Measurements from ENCODE around the gene PIP4K2A.
"Not testable (repeated sequence)": the region's sequence is repeated elsewhere in the genome, so short reads cannot be mapped to it uniquely, and the experiment has no call there.

PIP4K2A gene

DNA sequence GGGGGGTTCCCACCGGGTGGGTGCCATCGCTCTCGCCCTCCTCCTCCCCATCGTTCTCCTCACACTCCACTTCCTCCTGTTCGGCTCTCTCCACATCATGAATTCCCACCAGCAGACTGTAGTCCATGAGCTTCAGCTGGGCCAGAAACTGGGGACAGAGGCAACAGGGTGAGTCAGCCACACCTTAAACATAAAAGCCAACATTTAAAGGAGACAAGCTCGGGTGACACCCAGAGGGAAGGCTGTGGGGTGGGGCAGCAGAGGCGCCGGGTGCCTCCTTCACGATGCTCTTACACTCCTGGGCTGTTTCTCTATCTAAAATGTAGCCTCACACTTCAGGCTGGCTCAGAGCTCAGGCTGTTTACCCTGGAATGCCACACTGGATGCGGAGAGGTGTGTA is 172.5 kb downstream of the PIP4K2A start:
- no peaks in the 10 kb centered on the region for H3K27me3 ChIP-seq (replicated peaks; ENCODE audit: control insufficient read depth, insufficient read depth, low read length)
- no peaks in the 10 kb centered on the region for H3K9me3 ChIP-seq (ENCODE audit: control insufficient read depth, low read length)
- peaks cover 71% of the 10 kb centered on the region for H3K36me3 ChIP-seq (ENCODE audit: control insufficient read depth, insufficient read depth, low read length, severe bottlenecking)
- H3K4me1 ChIP-seq (ENCODE audit: control insufficient read depth, insufficient read depth, low read length) = no peaks in the 10 kb centered on the region
- no peak overlapping the region for H3K9ac ChIP-seq (ENCODE audit: low read length)
- no peak for DNase-seq (ENCODE audit: low read depth)
- H3K4me3 ChIP-seq (ENCODE audit: low read length) = no peak overlapping the region

DNA sequence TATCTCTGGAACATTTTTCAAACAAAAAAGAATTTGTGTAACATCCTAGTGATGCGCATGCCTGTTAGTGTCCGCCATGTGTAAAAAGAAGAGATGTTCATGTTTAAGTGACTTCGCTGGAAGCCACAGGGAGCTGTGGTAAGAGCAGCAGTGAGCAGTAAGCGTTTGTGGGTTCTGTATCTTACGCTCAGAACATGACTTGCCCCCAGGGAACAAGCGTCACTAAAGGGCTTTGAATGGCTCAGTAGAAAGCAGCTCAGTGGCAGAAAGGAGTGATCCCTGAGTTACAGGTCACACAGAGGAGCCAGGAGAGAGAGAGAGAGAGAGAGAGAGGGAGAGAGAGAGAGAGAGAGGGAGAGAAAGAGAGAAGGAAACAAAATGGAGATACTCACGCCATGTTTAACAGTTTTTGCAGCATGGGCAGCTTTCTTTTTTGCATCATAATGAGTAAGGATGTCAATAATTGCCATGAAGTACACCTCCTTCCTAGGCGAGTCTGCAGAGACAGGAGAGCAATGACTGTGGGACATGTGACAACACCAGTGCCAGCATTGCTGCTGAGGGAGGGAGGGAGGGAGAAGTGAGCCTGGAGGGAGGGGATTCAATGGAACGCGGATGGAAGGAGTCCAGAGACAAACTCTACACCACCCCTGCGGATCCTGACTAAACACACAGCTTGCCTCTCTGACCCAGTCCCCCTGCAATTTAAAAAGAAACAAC is 174.6 kb downstream of the PIP4K2A start:
- Histone ChIP-seq H3K4me1 (ENCODE audit: control insufficient read depth, insufficient read depth, low read length) (no peaks in the 10 kb centered on the region), H3K9ac (ENCODE audit: low read length) (no peak overlapping the region), H3K27me3 (replicated peaks; ENCODE audit: control insufficient read depth, insufficient read depth, low read length) (no peaks in the 10 kb centered on the region), H3K36me3 (ENCODE audit: control insufficient read depth, insufficient read depth, low read length, severe bottlenecking) (peaks cover 75% of the 10 kb centered on the region), H3K4me3 (ENCODE audit: low read length) (no peak overlapping the region), H3K9me3 (ENCODE audit: control insufficient read depth, low read length) (no peaks in the 10 kb centered on the region)
- DNase-seq (ENCODE audit: low read depth) = no peak

DNA sequence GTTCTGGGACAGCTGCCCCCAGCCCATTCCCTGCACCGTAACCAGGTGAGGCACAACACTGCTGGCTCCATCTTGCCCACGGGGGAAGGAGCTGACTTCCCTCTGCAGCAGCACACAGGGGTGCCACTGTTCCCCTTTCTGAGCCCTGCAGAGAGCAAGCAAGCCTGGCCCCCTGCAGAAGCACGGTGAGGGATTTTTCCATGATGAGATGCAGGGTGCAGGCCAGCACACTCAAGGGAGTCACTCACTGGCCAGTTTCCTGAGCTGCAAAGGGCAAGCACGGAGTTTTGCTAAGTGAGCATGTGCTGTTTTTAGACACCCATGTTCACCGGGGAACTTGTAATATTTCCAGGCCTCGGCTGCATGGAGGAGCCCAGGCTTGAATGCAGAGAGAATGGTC is 176.6 kb downstream of the PIP4K2A start:
- Histone ChIP-seq H3K9ac (ENCODE audit: low read length) (no peak overlapping the region), H3K4me1 (ENCODE audit: control insufficient read depth, insufficient read depth, low read length) (no peaks in the 10 kb centered on the region), H3K27me3 (replicated peaks; ENCODE audit: control insufficient read depth, insufficient read depth, low read length) (no peaks in the 10 kb centered on the region), H3K4me3 (ENCODE audit: low read length) (no peak overlapping the region), H3K36me3 (ENCODE audit: control insufficient read depth, insufficient read depth, low read length, severe bottlenecking) (peaks cover 64% of the 10 kb centered on the region), H3K9me3 (ENCODE audit: control insufficient read depth, low read length) (no peaks in the 10 kb centered on the region)
- no peak for DNase-seq (ENCODE audit: low read depth)

DNA sequence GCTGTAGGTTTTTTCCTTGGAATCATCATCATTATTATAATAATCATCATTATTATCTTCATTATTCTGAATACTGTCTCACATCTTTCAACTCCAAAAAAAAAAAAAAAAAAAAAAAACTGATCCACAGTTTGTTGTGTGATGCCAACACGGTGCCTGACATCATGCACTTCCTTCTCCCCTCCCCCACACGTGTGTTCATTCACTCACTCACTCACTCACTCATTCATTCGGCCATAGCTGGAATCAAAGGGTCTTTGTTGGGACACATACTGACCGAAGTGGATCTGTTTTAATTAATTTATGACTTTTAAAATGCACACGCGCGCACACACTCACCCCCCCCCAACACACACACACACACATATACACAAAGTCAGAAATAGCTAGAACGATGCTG is 177.8 kb downstream of the PIP4K2A start:
- Histone ChIP-seq H3K4me1 (ENCODE audit: control insufficient read depth, insufficient read depth, low read length) (no peaks in the 10 kb centered on the region), H3K9ac (ENCODE audit: low read length) (no peak overlapping the region), H3K9me3 (ENCODE audit: control insufficient read depth, low read length) (no peaks in the 10 kb centered on the region), H3K27me3 (replicated peaks; ENCODE audit: control insufficient read depth, insufficient read depth, low read length) (no peaks in the 10 kb centered on the region), H3K36me3 (ENCODE audit: control insufficient read depth, insufficient read depth, low read length, severe bottlenecking) (peaks cover 52% of the 10 kb centered on the region), H3K4me3 (ENCODE audit: low read length) (no peak overlapping the region)
- no peak for DNase-seq (ENCODE audit: low read depth)

DNA sequence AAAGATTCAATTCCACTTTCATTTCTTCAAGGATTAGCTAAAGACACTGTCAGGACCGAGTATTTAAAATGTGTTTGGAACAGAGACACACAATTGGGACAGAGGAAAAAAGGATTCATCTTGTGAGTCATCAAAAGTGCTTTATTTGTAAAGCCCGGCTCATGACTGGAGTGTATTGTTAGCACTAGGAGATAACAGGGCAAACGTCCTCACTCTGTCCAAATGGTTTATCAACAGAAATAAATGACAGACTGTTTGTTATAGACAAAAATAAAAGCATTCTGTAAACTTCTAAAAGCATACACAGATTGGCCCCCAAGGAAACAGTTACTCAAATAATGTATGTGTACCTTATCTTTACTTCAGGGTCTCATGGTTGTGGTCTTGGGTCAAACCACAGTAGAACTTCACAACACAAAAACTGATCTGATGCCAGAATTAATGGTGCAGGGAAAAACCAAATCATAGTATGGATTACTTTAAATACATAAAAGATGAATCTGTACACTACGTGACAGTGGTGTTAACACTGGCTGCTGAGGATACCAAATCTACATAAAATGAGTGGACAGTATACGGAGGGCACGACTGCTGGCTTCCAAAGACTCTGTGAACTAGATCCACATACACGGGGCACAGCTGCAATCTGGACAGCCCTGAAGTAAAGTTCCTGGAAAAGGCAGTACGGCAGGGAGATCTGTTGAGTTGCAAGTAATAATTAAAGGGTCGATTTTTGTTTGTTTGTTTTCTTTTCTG is 179.4 kb downstream of the PIP4K2A start:
- no peak for DNase-seq (ENCODE audit: low read depth)
- H3K4me3 ChIP-seq (ENCODE audit: low read length) = no peak overlapping the region
- no peak overlapping the region for H3K9ac ChIP-seq (ENCODE audit: low read length)
- H3K36me3 ChIP-seq (ENCODE audit: control insufficient read depth, insufficient read depth, low read length, severe bottlenecking) = peaks cover 40% of the 10 kb centered on the region
- H3K9me3 ChIP-seq (ENCODE audit: control insufficient read depth, low read length) = peaks cover 11% of the 10 kb centered on the region
- no peaks in the 10 kb centered on the region for H3K4me1 ChIP-seq (ENCODE audit: control insufficient read depth, insufficient read depth, low read length)
- no peaks in the 10 kb centered on the region for H3K27me3 ChIP-seq (replicated peaks; ENCODE audit: control insufficient read depth, insufficient read depth, low read length)

DNA sequence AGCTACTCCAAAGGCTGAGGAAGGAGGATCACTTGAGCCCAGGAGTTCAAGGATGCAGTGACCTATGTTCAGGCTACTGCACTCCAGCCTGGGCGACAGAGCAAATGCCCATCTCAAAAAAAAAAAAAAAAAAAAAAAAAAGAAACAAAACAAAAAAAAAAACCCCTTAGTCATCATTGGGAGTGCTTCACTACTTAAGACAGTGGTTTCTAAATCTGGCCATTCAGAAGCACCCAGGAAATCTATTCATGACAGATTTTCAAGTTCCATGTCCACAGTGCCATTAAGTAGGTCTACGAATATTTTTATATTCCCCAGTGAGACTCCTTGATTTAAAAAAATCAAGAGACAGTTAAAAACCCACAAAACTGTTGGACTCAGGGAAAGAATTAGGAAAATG is 182.9 kb downstream of the PIP4K2A start:
- Histone ChIP-seq H3K27me3 (replicated peaks; ENCODE audit: control insufficient read depth, insufficient read depth, low read length) (no peaks in the 10 kb centered on the region), H3K36me3 (ENCODE audit: control insufficient read depth, insufficient read depth, low read length, severe bottlenecking) (peaks cover 7% of the 10 kb centered on the region), H3K9ac (ENCODE audit: low read length) (no peak overlapping the region), H3K4me3 (ENCODE audit: low read length) (no peak overlapping the region), H3K9me3 (ENCODE audit: control insufficient read depth, low read length) (peaks cover 32% of the 10 kb centered on the region), H3K4me1 (ENCODE audit: control insufficient read depth, insufficient read depth, low read length) (no peaks in the 10 kb centered on the region)
- DNase-seq (ENCODE audit: low read depth) = no peak

DNA sequence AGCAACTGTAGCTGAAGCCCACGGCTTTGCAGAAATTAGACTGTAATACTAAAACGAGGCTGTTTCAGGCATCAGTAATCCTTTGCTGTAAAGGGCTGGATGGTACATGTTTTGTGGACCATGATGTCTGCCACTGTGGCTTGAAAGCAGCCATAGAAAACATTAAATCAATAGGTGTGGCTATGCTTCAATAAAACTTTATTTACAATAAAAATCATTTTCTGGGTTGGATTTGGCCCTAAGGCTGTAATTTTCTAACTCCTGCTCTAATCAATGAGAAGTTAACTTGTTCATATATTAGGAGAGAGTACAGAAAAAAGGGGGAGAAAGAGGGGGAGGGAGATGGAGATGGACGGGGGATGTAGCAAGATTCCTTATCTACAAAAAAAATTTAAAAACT is 183.4 kb downstream of the PIP4K2A start:
- Histone ChIP-seq H3K9ac (ENCODE audit: low read length) (no peak overlapping the region), H3K4me3 (ENCODE audit: low read length) (no peak overlapping the region), H3K9me3 (ENCODE audit: control insufficient read depth, low read length) (peaks cover 36% of the 10 kb centered on the region), H3K27me3 (replicated peaks; ENCODE audit: control insufficient read depth, insufficient read depth, low read length) (no peaks in the 10 kb centered on the region), H3K4me1 (ENCODE audit: control insufficient read depth, insufficient read depth, low read length) (no peaks in the 10 kb centered on the region), H3K36me3 (ENCODE audit: control insufficient read depth, insufficient read depth, low read length, severe bottlenecking) (peaks cover 3% of the 10 kb centered on the region)
- DNase-seq (ENCODE audit: low read depth) = no peak

DNA sequence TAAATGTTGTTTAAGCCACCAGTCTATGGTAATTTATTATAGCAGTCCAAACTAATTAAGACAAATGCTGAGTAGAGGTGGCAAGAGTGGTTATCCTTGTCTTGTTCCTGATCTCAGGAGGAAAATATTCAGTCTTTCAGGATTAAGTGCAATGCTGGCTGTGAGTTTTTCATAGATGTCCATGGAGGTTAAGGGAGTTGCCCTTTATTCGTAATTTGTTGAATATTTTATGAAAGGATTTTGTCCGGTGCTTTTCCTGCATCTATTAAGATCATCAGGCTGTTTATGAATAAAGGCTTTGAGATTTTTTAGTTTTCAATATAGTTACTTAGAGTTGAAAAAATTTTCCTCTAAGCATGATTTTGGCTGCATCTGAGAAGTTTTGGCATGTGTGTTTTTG is 186.9 kb downstream of the PIP4K2A start:
- Histone ChIP-seq H3K27me3 (replicated peaks; ENCODE audit: control insufficient read depth, insufficient read depth, low read length) (no peaks in the 10 kb centered on the region), H3K4me1 (ENCODE audit: control insufficient read depth, insufficient read depth, low read length) (no peaks in the 10 kb centered on the region), H3K4me3 (ENCODE audit: low read length) (no peak overlapping the region), H3K9me3 (ENCODE audit: control insufficient read depth, low read length) (peaks cover 64% of the 10 kb centered on the region), H3K36me3 (ENCODE audit: control insufficient read depth, insufficient read depth, low read length, severe bottlenecking) (no peaks in the 10 kb centered on the region), H3K9ac (ENCODE audit: low read length) (no peak overlapping the region)
- DNase-seq (ENCODE audit: low read depth) = no peak

DNA sequence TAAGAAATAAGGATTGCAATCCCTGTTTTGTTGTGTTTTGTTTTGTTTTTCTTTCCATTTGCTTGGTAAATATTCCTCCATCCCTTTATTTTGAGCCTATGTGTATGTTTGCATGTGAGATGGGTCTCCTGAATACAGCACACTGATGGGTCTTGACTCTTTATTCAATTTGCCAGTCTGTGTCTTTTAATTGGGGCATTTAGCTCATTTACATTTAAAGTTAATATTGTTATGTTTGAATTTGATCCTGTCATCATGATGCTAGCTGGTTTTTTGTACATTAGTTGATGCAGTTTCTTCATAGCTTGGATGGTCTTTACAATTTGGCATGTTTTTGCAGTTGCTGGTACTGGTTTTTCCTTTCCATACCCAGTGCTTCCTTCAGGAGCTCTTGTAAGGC is 190.0 kb downstream of the PIP4K2A start:
- not testable (repeated sequence) for H3K27me3 ChIP-seq (replicated peaks; ENCODE audit: control insufficient read depth, insufficient read depth, low read length); H3K4me1 ChIP-seq (ENCODE audit: control insufficient read depth, insufficient read depth, low read length); H3K9ac ChIP-seq (ENCODE audit: low read length); H3K4me3 ChIP-seq (ENCODE audit: low read length); DNase-seq (ENCODE audit: low read depth); H3K36me3 ChIP-seq (ENCODE audit: control insufficient read depth, insufficient read depth, low read length, severe bottlenecking)
- H3K9me3 ChIP-seq (ENCODE audit: control insufficient read depth, low read length) = peaks cover 54% of the 10 kb centered on the region

DNA sequence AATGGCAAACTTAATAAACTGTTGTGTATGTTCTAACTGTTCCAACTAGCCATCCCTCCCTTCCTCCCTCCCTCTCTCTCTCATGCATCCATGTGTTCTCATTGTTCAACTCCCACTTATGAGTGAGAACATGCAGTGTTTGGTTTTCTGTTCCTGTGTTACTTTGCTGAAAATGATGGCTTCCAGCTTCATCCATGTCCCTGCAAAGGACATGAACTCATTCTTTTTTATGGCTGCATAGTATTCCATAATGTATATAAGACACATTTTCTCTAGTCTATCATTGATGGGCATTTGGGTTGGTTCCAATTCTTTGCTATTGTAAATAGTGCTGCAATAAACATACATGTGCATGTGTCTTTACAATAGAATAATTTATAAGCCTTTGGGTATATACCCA is 193.7 kb downstream of the PIP4K2A start:
- H3K27me3 ChIP-seq (replicated peaks; ENCODE audit: control insufficient read depth, insufficient read depth, low read length); H3K36me3 ChIP-seq (ENCODE audit: control insufficient read depth, insufficient read depth, low read length, severe bottlenecking); H3K4me1 ChIP-seq (ENCODE audit: control insufficient read depth, insufficient read depth, low read length); DNase-seq (ENCODE audit: low read depth); H3K4me3 ChIP-seq (ENCODE audit: low read length); H3K9ac ChIP-seq (ENCODE audit: low read length): not testable (repeated sequence)
- peaks cover 26% of the 10 kb centered on the region for H3K9me3 ChIP-seq (ENCODE audit: control insufficient read depth, low read length)

DNA sequence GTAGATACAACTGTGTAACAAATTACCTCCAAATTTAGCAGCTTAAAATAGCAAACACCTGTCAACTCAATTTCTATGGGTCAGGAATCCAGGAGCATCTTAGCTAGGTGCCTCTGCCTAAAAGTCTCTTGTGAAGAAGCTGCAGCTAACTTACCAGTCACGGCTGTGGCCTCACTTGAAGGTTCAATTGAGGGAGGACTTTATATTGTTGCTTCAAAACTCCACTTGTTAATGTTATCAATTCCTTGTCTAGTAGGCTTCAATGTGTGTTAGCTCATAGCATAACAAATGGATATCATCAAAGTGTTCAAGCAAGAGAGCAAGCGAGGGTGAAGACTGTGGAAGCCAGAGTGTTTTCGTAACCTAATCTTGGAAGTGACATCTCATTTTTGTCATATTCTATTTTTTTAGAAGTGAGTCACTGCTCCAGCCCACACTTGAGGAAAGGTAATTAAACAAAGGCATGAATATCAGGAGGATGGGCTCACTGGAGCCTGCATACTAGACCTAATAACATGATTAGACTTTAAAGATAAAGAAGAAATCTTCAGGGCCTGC is 196.1 kb downstream of the PIP4K2A start:
- H3K4me1 ChIP-seq (ENCODE audit: control insufficient read depth, insufficient read depth, low read length) = peaks cover 5% of the 10 kb centered on the region
- H3K36me3 ChIP-seq (ENCODE audit: control insufficient read depth, insufficient read depth, low read length, severe bottlenecking) = no peaks in the 10 kb centered on the region
- H3K4me3 ChIP-seq (ENCODE audit: low read length) = no peak overlapping the region
- no peak overlapping the region for H3K9ac ChIP-seq (ENCODE audit: low read length)
- peaks cover 13% of the 10 kb centered on the region for H3K27me3 ChIP-seq (replicated peaks; ENCODE audit: control insufficient read depth, insufficient read depth, low read length)
- H3K9me3 ChIP-seq (ENCODE audit: control insufficient read depth, low read length) = peaks cover 7% of the 10 kb centered on the region
- DNase-seq (ENCODE audit: low read depth) = no peak
